ENCODE measurements around the gene NME2. TPM values are rescaled to one million over a fixed set of nuclear protein-coding genes. Genes with fewer than 3 reads are reported as not detected.
"Not testable (repeated sequence)": the region's sequence is repeated elsewhere in the genome, so short reads cannot be mapped to it uniquely, and the experiment has no call there.

The NME2 gene
- total and polyA plus RNA-seq, 4 donors, result 170 to 310 (median 192) TPM

GRCh38 chr17:51170736-51171135 lies 4.5 kb downstream of the NME2 start:
- peaks cover 8 to 26% (median 21%) of the 10 kb centered on the region in 4 donors for H3K36me3 ChIP-seq (ENCODE audit: control insufficient read depth in 4 of 4, insufficient read depth in 3 of 4, low read depth in 1 of 4, low read length in 3 of 4)

GRCh38 chr17:51172030-51172429 lies 5.8 kb downstream of the NME2 start:
- WGBS, result 88% methylated on average over 9 of the region's 9 CpGs
- H3K27me3 ChIP-seq (ENCODE audit: control insufficient read depth in 4 of 4, insufficient read depth in 4 of 4, low read length in 3 of 4); H3K27ac ChIP-seq (ENCODE audit: low read depth in 1 of 2, low read length in 2 of 2); H3K9ac ChIP-seq (ENCODE audit: low read depth in 1 of 2, low read length in 2 of 2); H3K4me1 ChIP-seq (ENCODE audit: control insufficient read depth in 4 of 4, insufficient read depth in 4 of 4, low read length in 3 of 4); H3K4me3 ChIP-seq (ENCODE audit: low read depth in 1 of 3, low read length in 3 of 3); DNase-seq (ENCODE audit: low spot score); H3K9me3 ChIP-seq (ENCODE audit: control insufficient read depth in 4 of 4, low read length in 3 of 4): not testable (repeated sequence)
- H3K36me3 ChIP-seq (ENCODE audit: control insufficient read depth in 4 of 4, insufficient read depth in 3 of 4, low read depth in 1 of 4, low read length in 3 of 4), result peaks cover 8 to 26% (median 21%) of the 10 kb centered on the region in 4 donors

More at GRCh38 chr17:51170736-51171135, 4.5 kb downstream of the NME2 start:
- H3K27ac ChIP-seq (ENCODE audit: low read depth in 1 of 2, low read length in 2 of 2), result no peak overlapping the region
- no peaks in the 10 kb centered on the region for H3K9me3 ChIP-seq (ENCODE audit: control insufficient read depth in 4 of 4, low read length in 3 of 4)
- H3K4me3 ChIP-seq (ENCODE audit: low read depth in 1 of 3, low read length in 3 of 3), result no peak overlapping the region
- TF ChIP-seq GABPA (IDR thresholded peaks at IDR 0.05 in 1 of 2, conservative IDR thresholded peaks at IDR 0.05 in 1 of 2), result no peak
- TF ChIP-seq, protein P1, sequence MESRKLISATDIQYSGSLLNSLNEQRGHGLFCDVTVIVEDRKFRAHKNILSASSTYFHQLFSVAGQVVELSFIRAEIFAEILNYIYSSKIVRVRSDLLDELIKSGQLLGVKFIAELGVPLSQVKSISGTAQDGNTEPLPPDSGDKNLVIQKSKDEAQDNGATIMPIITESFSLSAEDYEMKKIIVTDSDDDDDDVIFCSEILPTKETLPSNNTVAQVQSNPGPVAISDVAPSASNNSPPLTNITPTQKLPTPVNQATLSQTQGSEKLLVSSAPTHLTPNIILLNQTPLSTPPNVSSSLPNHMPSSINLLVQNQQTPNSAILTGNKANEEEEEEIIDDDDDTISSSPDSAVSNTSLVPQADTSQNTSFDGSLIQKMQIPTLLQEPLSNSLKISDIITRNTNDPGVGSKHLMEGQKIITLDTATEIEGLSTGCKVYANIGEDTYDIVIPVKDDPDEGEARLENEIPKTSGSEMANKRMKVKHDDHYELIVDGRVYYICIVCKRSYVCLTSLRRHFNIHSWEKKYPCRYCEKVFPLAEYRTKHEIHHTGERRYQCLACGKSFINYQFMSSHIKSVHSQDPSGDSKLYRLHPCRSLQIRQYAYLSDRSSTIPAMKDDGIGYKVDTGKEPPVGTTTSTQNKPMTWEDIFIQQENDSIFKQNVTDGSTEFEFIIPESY (IDR thresholded peaks at IDR 0.05), result no peak
- TF ChIP-seq SP1 (IDR thresholded peaks at IDR 0.05), result no peak
- TF ChIP-seq FOXA1 (IDR thresholded peaks at IDR 0.05), result no peak
- no peak for TF ChIP-seq YY1 (IDR thresholded peaks at IDR 0.05)
- TF ChIP-seq, protein P2, sequence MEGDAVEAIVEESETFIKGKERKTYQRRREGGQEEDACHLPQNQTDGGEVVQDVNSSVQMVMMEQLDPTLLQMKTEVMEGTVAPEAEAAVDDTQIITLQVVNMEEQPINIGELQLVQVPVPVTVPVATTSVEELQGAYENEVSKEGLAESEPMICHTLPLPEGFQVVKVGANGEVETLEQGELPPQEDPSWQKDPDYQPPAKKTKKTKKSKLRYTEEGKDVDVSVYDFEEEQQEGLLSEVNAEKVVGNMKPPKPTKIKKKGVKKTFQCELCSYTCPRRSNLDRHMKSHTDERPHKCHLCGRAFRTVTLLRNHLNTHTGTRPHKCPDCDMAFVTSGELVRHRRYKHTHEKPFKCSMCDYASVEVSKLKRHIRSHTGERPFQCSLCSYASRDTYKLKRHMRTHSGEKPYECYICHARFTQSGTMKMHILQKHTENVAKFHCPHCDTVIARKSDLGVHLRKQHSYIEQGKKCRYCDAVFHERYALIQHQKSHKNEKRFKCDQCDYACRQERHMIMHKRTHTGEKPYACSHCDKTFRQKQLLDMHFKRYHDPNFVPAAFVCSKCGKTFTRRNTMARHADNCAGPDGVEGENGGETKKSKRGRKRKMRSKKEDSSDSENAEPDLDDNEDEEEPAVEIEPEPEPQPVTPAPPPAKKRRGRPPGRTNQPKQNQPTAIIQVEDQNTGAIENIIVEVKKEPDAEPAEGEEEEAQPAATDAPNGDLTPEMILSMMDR (IDR thresholded peaks at IDR 0.05; ENCODE audit: low read depth, low read length, missing input control), result no peak
- TF ChIP-seq NR2F2 (IDR thresholded peaks at IDR 0.05), result no peak
- TF ChIP-seq JUND (IDR thresholded peaks at IDR 0.05), result no peak
- no peak for TF ChIP-seq REST (IDR thresholded peaks at IDR 0.05)
- no peak for TF ChIP-seq HNF4A (conservative IDR thresholded peaks at IDR 0.05)
- TF ChIP-seq, protein P3, sequence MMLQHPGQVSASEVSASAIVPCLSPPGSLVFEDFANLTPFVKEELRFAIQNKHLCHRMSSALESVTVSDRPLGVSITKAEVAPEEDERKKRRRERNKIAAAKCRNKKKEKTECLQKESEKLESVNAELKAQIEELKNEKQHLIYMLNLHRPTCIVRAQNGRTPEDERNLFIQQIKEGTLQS (IDR thresholded peaks at IDR 0.05), result no peak
- no peak for TF ChIP-seq RXRA (IDR thresholded peaks at IDR 0.05)
- TF ChIP-seq RAD21 (IDR thresholded peaks at IDR 0.05), result no peak
- TF ChIP-seq FOXA2 (IDR thresholded peaks at IDR 0.05), result no peak
- no peak for TF ChIP-seq HNF4G (IDR thresholded peaks at IDR 0.05)
- TF ChIP-seq EGR1 (IDR thresholded peaks at IDR 0.05; ENCODE audit: low read depth in 2 of 2), result no peak
- no peak for TF ChIP-seq TAF1 (conservative IDR thresholded peaks at IDR 0.05)
- TF ChIP-seq MAX (IDR thresholded peaks at IDR 0.05), result no peak
- DNase-seq (ENCODE audit: low spot score), result no peak
- H3K9ac ChIP-seq (ENCODE audit: low read depth in 1 of 2, low read length in 2 of 2), result no peak overlapping the region
- H3K4me1 ChIP-seq (ENCODE audit: control insufficient read depth in 4 of 4, insufficient read depth in 4 of 4, low read length in 3 of 4), result peaks cover 0 to 10% (median 4%) of the 10 kb centered on the region in 4 donors
- H3K27me3 ChIP-seq (ENCODE audit: control insufficient read depth in 4 of 4, insufficient read depth in 4 of 4, low read length in 3 of 4), result no peaks in the 10 kb centered on the region
- WGBS, result 88% methylated on average over 2 of the region's 2 CpGs
